GM21390 (cell line): ENCODE data around the gene FPR2.

ENCODE experiments used
- ATAC-seq: cut with Tn5 transposase; IDR thresholded peaks from one replicate; pipeline ENCODE4 v1.9.1; 2021; ENCODE audit not compliant: unreplicated experiment

FPR2 gene

GRCh38 chr19:51781999-51782398, 21.0 kb downstream of the FPR2 start:
- no peak for ATAC-seq

GRCh38 chr19:51783372-51783771, 22.4 kb downstream of the FPR2 start:
- no peak for ATAC-seq

GRCh38 chr19:51784109-51784785, 23.3 kb downstream of the FPR2 start:
- no peak for ATAC-seq

DNA sequence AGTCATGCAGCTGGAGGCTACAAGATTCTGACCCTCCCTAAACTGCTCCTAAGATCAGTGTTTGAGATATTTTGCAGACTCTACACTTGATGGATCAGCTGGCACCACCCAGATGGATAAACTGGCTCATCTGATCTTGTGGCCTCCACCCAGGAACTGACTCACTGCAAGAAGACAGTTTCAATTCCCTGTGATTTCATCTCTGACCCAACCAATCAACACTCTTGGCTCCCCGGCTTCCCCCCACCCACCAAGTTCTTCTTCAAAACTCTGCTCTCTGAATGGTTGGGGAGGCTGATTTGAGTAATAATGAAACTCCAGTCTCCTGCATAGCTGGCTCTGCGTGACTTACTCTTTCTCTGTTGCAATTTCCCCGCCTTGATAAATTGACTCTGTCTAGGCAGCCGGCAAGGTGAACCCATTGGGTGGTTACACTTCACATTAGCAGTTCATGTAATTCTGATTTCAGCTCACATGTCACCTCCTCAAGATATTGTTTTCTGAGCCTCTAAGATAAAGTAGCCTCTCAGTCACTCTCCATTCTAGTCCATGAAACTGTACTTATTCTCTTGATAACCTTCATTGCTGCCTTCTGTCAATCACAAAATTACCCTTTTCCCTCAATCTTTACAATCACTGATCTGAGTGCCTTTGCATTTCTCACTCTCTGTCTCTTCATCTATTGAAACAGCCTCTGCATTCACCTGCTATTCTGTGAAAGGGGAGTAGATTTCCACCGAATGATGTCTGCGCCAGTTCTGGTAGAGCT, 24.1 kb downstream of the FPR2 start:
- ATAC-seq: no peak

DNA sequence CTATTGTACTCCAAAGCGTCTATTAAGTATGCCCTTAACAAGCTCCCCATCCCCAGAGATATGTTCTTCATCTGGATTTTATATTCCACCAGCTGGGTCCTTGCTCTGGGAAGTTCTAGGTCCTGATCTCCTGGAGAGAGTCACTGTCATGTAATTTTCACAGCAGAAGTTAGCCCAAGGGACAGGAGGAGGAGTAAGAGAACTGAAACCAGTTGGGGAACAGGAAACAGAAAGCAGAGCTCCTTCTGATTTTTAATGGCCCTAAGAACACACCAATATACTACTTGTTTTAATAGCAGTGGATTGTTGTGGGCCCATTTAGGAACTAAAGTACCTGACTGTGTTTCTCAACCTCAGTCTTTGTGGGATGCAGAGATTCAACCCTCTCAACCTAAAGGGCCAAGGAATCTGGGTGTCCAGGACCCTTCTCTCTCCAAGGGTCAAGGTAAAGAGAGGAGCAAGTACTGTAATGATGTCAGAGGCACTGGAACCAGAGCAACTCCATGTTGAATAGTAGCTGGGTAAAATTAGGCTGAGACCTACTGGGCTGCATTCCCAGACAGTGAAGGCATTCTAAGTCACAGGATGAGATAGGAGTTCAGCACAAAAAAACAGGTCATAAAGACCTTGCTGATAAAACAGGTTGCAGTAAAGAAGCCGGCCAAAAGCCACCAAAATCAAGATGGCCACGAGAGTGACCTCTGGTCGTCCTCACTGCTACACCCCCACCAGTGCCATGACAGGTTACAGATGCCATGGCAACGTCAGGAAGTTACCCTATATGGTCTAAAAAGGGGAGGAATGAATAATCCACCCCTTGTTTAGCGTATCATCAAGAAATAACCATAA, 25.9 kb downstream of the FPR2 start:
- no peak for ATAC-seq

- ATAC-seq: no peak
These were observed 27.0 kb downstream of the FPR2 start for GRCh38 chr19:51788029-51788428.

GRCh38 chr19:51789061-51789795, 28.2 kb downstream of the FPR2 start:
- no peak for ATAC-seq

GRCh38 chr19:51792932-51793331, 32.0 kb downstream of the FPR2 start:
- no peak for ATAC-seq

GRCh38 chr19:51793994-51794393, 33.0 kb downstream of the FPR2 start:
- no peak for ATAC-seq

DNA sequence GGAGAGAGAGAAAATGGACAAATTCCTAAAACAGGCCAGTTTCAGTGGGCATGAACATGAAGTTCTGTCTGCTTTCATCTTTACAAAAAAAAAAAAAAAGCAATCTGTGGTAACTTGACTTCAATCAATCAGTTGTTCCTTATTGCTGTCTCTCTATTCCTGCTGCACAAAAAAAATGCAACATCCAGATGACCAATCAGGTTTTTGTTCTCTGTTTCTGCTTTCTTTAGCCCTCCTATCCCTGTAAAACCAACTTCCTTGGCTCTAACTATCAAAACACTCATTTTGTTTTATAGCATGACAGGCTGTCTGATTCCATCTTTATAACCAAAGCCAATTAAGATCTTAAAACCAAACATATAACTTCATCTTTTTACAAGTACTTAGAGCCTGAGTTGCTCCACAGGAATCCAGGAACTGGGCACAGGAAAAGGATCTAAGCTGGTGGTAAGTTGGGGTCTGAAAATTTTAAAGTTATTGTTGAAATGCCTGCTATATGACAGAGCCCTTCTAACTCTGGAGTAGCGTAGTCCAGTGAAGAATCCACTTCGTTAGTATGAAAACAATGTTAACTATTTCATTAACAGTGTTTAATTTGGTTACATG, 34.0 kb downstream of the FPR2 start, which contains the start of gene FPR3:
Gene FPR3, plus strand, starts transcription at position 273 of the 606 bp plus-strand sequence. CDS start 28,592 bp downstream, outside the sequence.
- no peak for ATAC-seq

GRCh38 chr19:51796195-51796679, 35.3 kb downstream of the FPR2 start:
- ATAC-seq: no peak

DNA sequence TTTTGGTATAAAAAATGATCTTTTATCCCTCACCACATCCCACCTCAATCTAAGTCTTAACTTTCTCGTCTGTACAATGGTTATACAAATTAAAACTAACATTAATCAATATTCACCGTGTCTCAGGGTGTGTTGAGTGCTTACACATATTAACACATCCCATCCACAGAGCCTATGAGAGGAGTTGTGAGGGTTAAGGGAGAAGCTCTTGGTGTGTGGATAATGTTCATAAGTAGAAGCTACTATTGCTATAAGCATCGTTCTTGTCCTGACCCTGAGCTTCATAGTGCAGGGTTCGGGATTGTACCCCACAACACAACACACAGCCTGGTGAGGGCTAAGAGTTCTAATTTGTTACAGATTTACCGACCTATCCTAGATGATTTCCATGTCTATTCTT, 36.5 kb downstream of the FPR2 start:
- no peak for ATAC-seq

DNA sequence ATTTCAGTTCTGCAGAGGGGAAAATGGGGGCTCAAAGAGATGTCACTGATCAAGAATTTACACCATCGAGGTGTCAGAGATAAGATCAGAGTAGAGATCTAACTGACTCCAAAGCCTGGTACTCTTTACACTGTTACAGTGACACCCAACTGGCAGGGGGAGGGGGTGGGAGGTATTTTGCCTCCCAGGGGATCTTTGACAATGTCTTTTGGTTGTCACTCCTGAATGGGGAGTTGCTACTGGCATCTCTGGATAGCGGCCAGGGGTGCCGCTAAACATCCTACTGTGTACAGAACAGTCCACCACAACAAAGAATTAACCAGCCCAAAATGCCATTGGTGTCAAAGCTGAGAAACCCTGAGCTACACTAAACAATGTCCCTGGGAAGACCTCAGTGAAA, 37.1 kb downstream of the FPR2 start:
- no peak for ATAC-seq

DNA sequence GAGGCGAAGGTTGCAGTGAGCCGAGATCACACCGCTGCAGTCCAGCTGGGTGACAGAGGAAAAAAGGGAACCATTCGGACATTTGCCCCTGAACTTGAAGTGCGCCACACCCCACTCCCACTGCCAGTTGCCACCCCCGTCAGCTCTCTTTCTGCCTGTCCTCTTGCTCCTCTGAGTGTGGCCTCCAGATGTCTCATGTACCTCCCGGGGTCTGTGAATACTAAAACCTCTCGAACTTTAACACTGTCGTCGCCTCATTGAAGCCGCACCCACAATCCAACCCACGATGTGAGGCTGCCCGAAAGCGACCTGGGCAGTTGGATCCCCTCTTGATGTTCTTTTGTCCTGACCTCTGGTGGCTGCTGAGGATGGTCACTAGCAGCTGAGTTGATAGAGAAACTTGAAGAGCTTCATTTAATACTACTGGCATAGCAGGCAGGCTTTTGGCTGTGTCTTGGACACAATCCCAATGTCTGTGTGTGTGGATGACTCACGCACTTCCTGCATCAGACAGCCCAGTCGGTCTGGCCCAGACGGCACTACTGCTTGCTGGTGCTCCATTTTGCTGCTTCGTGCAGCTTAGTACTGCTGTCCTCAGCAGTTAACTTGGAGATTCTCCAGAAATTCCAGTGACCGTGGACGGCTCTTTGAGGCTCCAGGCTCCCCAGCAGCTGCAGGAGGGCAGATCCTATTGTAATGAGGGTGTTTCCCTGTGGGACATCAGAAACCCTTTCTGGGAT, 38.2 kb downstream of the FPR2 start:
- no peak for ATAC-seq

DNA sequence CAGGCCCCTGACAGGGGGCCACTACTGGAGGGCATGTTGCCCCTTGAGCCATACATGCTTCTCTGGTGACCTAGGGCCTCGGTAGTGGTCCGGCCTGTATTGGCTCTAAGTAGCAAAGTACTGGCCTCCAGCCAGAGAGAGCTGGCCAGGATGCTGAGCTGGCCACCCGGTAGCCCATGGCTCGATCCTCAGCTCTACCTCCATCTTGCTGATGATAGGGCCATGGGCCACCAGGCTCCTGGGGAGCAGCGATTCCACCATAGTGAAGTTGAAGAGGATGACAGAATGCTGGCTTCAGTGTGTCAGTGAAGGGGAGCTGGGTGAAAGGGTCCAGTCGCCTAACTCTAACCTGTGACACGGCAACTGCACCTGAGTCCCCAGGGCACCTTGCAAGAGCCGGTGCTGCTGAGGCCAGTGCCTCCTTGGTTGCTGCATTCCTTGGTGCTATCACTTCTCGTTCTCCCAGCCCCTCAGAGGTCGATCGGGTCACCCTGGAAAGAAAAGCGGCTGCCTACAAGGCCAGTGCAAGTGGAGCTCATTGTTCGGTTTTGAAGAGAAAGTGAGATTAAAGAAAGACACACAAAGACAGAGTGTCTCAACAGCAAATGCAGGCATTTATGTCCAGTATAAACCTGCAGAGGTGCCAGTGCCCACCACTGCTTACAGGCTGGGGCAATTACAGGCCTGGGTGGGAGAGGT, 38.9 kb downstream of the FPR2 start:
- no peak for ATAC-seq

DNA sequence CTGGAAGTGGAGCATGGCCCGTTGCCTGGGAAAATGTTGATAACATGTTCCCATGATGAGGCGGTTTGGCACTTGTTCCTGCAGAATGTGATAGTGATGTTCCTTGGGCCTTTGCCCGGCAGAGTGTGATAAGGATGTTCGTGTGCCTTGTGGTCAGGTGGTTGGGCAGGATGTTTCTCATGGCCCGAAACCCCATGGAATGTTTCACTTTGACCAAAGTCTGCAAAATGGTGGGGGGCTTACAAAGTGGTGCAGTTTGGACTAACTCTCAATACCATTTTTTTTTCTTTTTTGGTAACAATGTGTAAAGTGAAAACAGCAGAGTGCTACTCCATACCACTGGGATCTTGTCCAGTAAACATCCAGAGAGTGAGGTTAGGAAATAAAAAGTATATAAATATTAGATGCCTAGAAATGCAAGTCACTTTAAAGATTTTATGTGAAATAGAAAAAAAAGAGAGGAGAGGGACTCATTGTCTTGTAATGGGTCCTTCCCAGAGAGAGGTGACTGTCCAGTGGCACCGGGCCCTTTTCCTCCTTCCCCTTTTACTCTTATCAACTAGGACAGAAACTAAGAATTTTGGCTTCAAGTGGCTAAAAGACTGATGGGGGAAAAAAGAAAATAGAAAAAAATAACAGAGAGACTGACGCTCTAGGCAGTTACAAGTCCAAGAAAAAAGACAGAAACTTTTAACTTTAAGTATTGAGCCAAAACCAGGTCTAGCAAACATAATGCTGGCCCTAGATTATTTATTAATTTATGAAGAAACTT, 39.7 kb downstream of the FPR2 start:
- no peak for ATAC-seq

GRCh38 chr19:51802775-51803174, 41.8 kb downstream of the FPR2 start:
- no peak for ATAC-seq

DNA sequence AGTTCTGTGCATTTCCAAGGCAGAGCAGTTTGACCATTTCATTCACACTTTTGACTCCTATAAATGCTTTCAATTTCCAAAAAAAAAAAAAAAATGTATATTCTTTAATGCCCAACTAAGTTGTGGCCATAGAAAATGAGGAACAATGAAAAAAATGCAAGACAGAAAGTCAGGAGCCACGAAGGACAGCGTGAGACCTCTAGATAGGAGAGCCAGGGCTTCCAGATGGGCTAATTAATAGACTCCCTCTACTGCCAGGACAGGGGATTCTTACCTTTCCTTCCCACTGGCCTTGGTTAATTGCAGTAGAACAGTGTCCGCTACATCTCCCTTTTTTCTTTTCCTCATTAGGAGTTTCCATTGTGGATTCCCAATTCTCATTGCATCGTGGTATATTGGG, 42.5 kb downstream of the FPR2 start:
- ATAC-seq: no peak
